TTC549 (cell line): Measurements from ENCODE around the gene CST8.

Experiments used
- FAIRE-seq: peaks from 2 replicates; lab custom pipeline; 2012; peaks lifted over from hg19 to GRCh38; lab: Jason Lieb, UNC

Gene CST8

GRCh38 chr20:23476015-23476754 is 14.7 kb upstream of the CST8 start:
- FAIRE-seq: no peak

- FAIRE-seq: no peak
These were observed 13.7 kb upstream of the CST8 start for GRCh38 chr20:23477223-23477622.

GRCh38 chr20:23479043-23479442 is 11.9 kb upstream of the CST8 start:
- no peak for FAIRE-seq

- FAIRE-seq: no peak
These were observed 8.8 kb upstream of the CST8 start for GRCh38 chr20:23482138-23482537.

- no peak for FAIRE-seq
These were observed 6.8 kb upstream of the CST8 start for GRCh38 chr20:23484081-23484480.

GRCh38 chr20:23488470-23488869 is 2.4 kb upstream of the CST8 start:
- FAIRE-seq: no peak

- no peak for FAIRE-seq
These were observed 1.9 kb upstream of the CST8 start for GRCh38 chr20:23488996-23489395.

- no peak for FAIRE-seq
These were observed 1.4 kb downstream of the CST8 start for GRCh38 chr20:23492292-23492691.

- FAIRE-seq: no peak
These were observed 2.4 kb downstream of the CST8 start for GRCh38 chr20:23493172-23493772.

- no peak for FAIRE-seq
These were observed 6.6 kb downstream of the CST8 start for GRCh38 chr20:23497536-23497935.

GRCh38 chr20:23501926-23502325 is 11.0 kb downstream of the CST8 start:
- no peak for FAIRE-seq

GRCh38 chr20:23503649-23504048 is 12.7 kb downstream of the CST8 start:
- no peak for FAIRE-seq

GRCh38 chr20:23507346-23507745 is 16.4 kb downstream of the CST8 start:
- FAIRE-seq: no peak

GRCh38 chr20:23508449-23509229 is 17.7 kb downstream of the CST8 start:
- FAIRE-seq: no peak

- FAIRE-seq: no peak
These were observed 18.5 kb downstream of the CST8 start for GRCh38 chr20:23509247-23509913.

GRCh38 chr20:23510000-23510590 is 19.2 kb downstream of the CST8 start:
- FAIRE-seq: no peak

- no peak for FAIRE-seq
These were observed 22.2 kb downstream of the CST8 start for GRCh38 chr20:23513164-23513563.

- no peak for FAIRE-seq
These were observed 23.9 kb downstream of the CST8 start for GRCh38 chr20:23514848-23515247.

- no peak for FAIRE-seq
These were observed 24.5 kb downstream of the CST8 start for GRCh38 chr20:23515250-23515939.

GRCh38 chr20:23517719-23518118 is 26.8 kb downstream of the CST8 start:
- FAIRE-seq: no peak

- FAIRE-seq: no peak
These were observed 28.6 kb downstream of the CST8 start for GRCh38 chr20:23519556-23519955.

GRCh38 chr20:23520185-23520584 is 29.3 kb downstream of the CST8 start:
- no peak for FAIRE-seq
